Lower leg skin (tissue), 3 donors: Measurements from ENCODE around the gene SLC5A3.

Experiments
- CTCF ChIP-seq, 3 donors: fragments of 450-650 bp; IDR thresholded peaks; one replicate each; pipeline ENCODE4 v1.5.1; 2016; ENCODE audit warnings: antibody characterized with exemption in 3 of 3, mild to moderate bottlenecking in 3 of 3, moderate library complexity in 2 of 3
- POLR2A ChIP-seq, 2 donors: fragments of 450-650 bp; IDR thresholded peaks; one replicate each; pipeline ENCODE4 v1.6.1; 2016 to 2017; ENCODE audit warnings: antibody characterized with exemption in 2 of 2, mild to moderate bottlenecking in 1 of 2, moderate library complexity in 1 of 2

- TF ChIP-seq CTCF (IDR thresholded peaks at IDR 0.05) (no peak), POLR2A (IDR thresholded peaks at IDR 0.05) (no peak)
Observed at GRCh38 chr21:34110594-34111202, 37.3 kb downstream of the SLC5A3 start.
